Astrocyte (in vitro differentiated cells and primary cell): Measurements from ENCODE around the gene KIR2DL3. TPM values are rescaled to one million over a fixed set of nuclear protein-coding genes. Genes with fewer than 3 reads are reported as not detected.
"Not testable (repeated sequence)": the region's sequence is repeated elsewhere in the genome, so short reads cannot be mapped to it uniquely, and the experiment has no call there.

Source experiments
- DNase-seq: peaks from one replicate; pipeline ENCODE4 v3.0.0-alpha.2; 2010; ENCODE audit warnings: low read depth
- FAIRE-seq: peaks from 2 replicates; lab custom pipeline; 2011; peaks lifted over from hg19 to GRCh38; lab: Jason Lieb, UNC
- H2AFZ ChIP-seq: 2 replicates; pipeline ENCODE4 v1.6.0; 2012; ENCODE audit warnings: low read depth, low read length, inconsistent platforms
- H3K27ac ChIP-seq: 2 replicates; pipeline ENCODE4 v1.5.1; 2011; ENCODE audit warnings: low read depth, low read length, inconsistent platforms
- H3K27me3 ChIP-seq: 2 replicates; pipeline ENCODE4 v1.6.0; 2011; ENCODE audit warnings: low read length, inconsistent platforms; ENCODE audit not compliant: insufficient read depth
- H3K36me3 ChIP-seq: 2 replicates; pipeline ENCODE4 v1.5.1; 2011; ENCODE audit warnings: low read length, inconsistent platforms; ENCODE audit not compliant: insufficient read depth
- H3K4me1 ChIP-seq: 2 replicates; pipeline ENCODE4 v1.5.1; 2011; ENCODE audit warnings: low read length, inconsistent platforms; ENCODE audit not compliant: insufficient read depth
- H3K4me2 ChIP-seq: 2 replicates; pipeline ENCODE4 v1.6.0; 2012; ENCODE audit warnings: low read length, inconsistent platforms
- H3K4me3 ChIP-seq: 2 replicates; pipeline ENCODE4 v1.5.1; 2011; ENCODE audit warnings: low read depth, mild to moderate bottlenecking, low read length, inconsistent platforms; ENCODE audit not compliant: insufficient read depth
- H3K79me2 ChIP-seq: 2 replicates; pipeline ENCODE4 v1.6.0; 2012; ENCODE audit warnings: mild to moderate bottlenecking, low read length, inconsistent platforms; ENCODE audit not compliant: insufficient read depth
- H3K9ac ChIP-seq: 2 replicates; pipeline ENCODE4 v1.6.0; 2012; ENCODE audit warnings: mild to moderate bottlenecking, low read length, inconsistent platforms
- H3K9me3 ChIP-seq: 2 replicates; pipeline ENCODE4 v1.5.1; 2012; ENCODE audit warnings: low read depth, mild to moderate bottlenecking, low read length, inconsistent platforms; ENCODE audit not compliant: insufficient read depth
- H4K20me1 ChIP-seq: 2 replicates; pipeline ENCODE4 v1.6.0; 2012; ENCODE audit warnings: low read length, inconsistent platforms; ENCODE audit not compliant: insufficient read depth
- H3K27ac Mint-ChIP-seq: one replicate; pipeline ENCODE4 v1.8.0; 2021; ENCODE audit warnings: mild to moderate bottlenecking, mixed read lengths; ENCODE audit not compliant: unreplicated experiment
- H3K27me3 Mint-ChIP-seq: one replicate; pipeline ENCODE4 v1.8.0; 2021; ENCODE audit warnings: low read depth, mixed read lengths; ENCODE audit not compliant: unreplicated experiment
- H3K36me3 Mint-ChIP-seq: one replicate; pipeline ENCODE4 v1.8.0; 2021; ENCODE audit warnings: low read depth, mixed read lengths; ENCODE audit not compliant: unreplicated experiment
- H3K4me1 Mint-ChIP-seq: one replicate; pipeline ENCODE4 v1.8.0; 2021; ENCODE audit warnings: low read depth, mixed read lengths; ENCODE audit not compliant: unreplicated experiment
- H3K4me3 Mint-ChIP-seq: one replicate; pipeline ENCODE4 v1.8.0; 2021; ENCODE audit warnings: mild to moderate bottlenecking, moderate library complexity, mixed read lengths; ENCODE audit not compliant: unreplicated experiment
- H3K9me3 Mint-ChIP-seq: one replicate; pipeline ENCODE4 v1.8.0; 2021; ENCODE audit warnings: mild to moderate bottlenecking, mixed read lengths; ENCODE audit not compliant: unreplicated experiment
- CTCF ChIP-seq: IDR thresholded peaks from 2 replicates; pipeline ENCODE4 v1.5.1; 2011; ENCODE audit warnings: low read depth, mild to moderate bottlenecking, inconsistent platforms, low read length, moderate library complexity; ENCODE audit not compliant: insufficient read depth
- EZH2 ChIP-seq: IDR thresholded peaks from 2 replicates; pipeline ENCODE4 v1.6.1; 2012; ENCODE audit warnings: mild to moderate bottlenecking, low read length, inconsistent platforms; ENCODE audit not compliant: insufficient read depth
- total RNA-seq: library from RNA; stranded (reverse); gene quantifications from 2 replicates; pipeline ENCODE4 v1.2.1, GENCODE V29; 2021

KIR2DL3 gene
- total RNA-seq, 1 donor from 2014 or later: not detected

- Histone ChIP-seq H3K27me3 (no peaks in the 10 kb centered on the region), H3K9ac (no peak overlapping the region), H3K4me3 (no peak overlapping the region), H3K27ac (no peak overlapping the region), H3K36me3 (no peaks in the 10 kb centered on the region), H2AFZ (no peak overlapping the region), H4K20me1 (no peaks in the 10 kb centered on the region), H3K4me2 (no peak overlapping the region), H3K9me3 (peaks cover 12% of the 10 kb centered on the region), H3K79me2 (no peaks in the 10 kb centered on the region), H3K4me1 (no peaks in the 10 kb centered on the region)
- H3K27me3 Mint-ChIP-seq: no peaks in the 10 kb centered on the region
- peaks cover 5% of the 10 kb centered on the region for H3K9me3 Mint-ChIP-seq
- no peak for DNase-seq
- no peaks in the 10 kb centered on the region for H3K4me1 Mint-ChIP-seq
- FAIRE-seq: no peak
- H3K27ac Mint-ChIP-seq: no peak overlapping the region
- H3K4me3 Mint-ChIP-seq: no peak overlapping the region
- H3K36me3 Mint-ChIP-seq: no peaks in the 10 kb centered on the region
- TF ChIP-seq EZH2 (no peak), CTCF (no peak)
Observed at GRCh38 chr19:54709212-54709948, 28.9 kb upstream of the KIR2DL3 start.

DNA sequence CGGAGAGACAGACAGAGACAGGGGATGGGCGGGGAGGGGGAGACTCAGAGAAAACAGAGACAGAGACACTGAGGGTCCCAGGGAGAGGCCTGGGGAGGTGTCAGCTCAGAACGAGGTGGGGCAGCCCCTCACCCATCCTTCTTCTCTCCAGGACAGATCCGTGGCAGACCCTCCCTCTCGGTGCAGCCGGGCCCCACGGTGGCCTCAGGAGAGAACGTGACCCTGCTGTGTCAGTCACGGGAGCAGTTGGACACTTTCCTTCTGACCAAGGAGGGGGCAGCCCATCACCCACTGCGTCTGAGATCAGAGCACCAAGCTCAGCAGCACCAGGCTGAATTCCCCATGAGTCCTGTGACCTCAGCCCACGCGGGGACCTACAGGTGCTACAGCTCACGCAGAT is 28.4 kb upstream of the KIR2DL3 start:
- not testable (repeated sequence) for H2AFZ ChIP-seq, H3K4me1 Mint-ChIP-seq, H3K79me2 ChIP-seq, H3K27me3 ChIP-seq, H3K27ac ChIP-seq, FAIRE-seq, H3K9ac ChIP-seq, H3K27ac Mint-ChIP-seq, H3K9me3 Mint-ChIP-seq, DNase-seq, H3K4me2 ChIP-seq, H4K20me1 ChIP-seq, H3K4me3 ChIP-seq, H3K4me3 Mint-ChIP-seq, H3K4me1 ChIP-seq, H3K27me3 Mint-ChIP-seq, H3K36me3 ChIP-seq, H3K36me3 Mint-ChIP-seq
- peaks cover 12% of the 10 kb centered on the region for H3K9me3 ChIP-seq

DNA sequence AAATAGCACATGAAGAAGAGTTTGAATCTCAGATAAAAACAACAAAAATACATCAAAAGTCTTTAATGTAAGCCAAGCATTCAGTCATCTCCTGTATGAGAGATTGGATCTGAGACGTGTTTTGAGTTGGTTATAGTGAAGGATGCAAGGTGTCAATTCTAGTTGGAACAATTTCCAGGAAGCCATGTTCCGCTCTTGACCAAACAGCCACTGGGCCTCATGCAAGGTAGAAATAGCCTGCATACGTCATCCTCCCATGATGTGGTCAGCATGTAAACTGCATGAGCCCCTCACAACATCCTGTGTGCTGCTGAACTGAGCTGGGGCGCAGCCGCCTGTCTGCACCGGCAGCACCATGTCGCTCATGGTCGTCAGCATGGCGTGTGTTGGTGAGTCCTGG is 14.2 kb upstream of the KIR2DL3 start, which contains the start of gene KIR3DL3:
Gene KIR3DL3 (plus strand): TSS at position 301 of the 400 bp plus-strand sequence. CDS start 55 bp downstream, at position 356.
- no peak for TF ChIP-seq CTCF
- TF ChIP-seq EZH2: no peak
- Histone ChIP-seq H3K4me1 (no peaks in the 10 kb centered on the region), H3K9me3 (peaks cover 3% of the 10 kb centered on the region), H3K27me3 (no peaks in the 10 kb centered on the region), H2AFZ (no peak within 1 kb of the TSS), H3K36me3 (no peaks in the 10 kb centered on the region), H3K79me2 (no peaks in the 10 kb centered on the region), H3K9ac (no peak within 1 kb of the TSS), H3K4me3 (no peak within 1 kb of the TSS), H3K27ac (no peak within 1 kb of the TSS), H4K20me1 (no peaks in the 10 kb centered on the region), H3K4me2 (no peak within 1 kb of the TSS)
- FAIRE-seq: no peak
- Mint-ChIP-seq H3K27me3 (no peaks in the 10 kb centered on the region), H3K4me1 (no peaks in the 10 kb centered on the region), H3K9me3 (peaks cover 29% of the 10 kb centered on the region), H3K27ac (no peak within 1 kb of the TSS), H3K4me3 (no peak within 1 kb of the TSS), H3K36me3 (no peaks in the 10 kb centered on the region)
- DNase-seq: no peak
